SK-N-SH (cell line): ENCODE measurements around the gene ATG16L2.

Experiments
- SMC3 ChIP-seq: IDR thresholded peaks from 2 replicates; pipeline ENCODE4 v1.6.1; 2012; ENCODE audit warnings: low read depth, low read length, improper control_type of control experiment
- TEAD4 ChIP-seq: IDR thresholded peaks from 2 replicates; pipeline ENCODE4 v1.4.0; 2012; ENCODE audit warnings: mild to moderate bottlenecking, borderline replicate concordance; ENCODE audit not compliant: insufficient read depth
- TF ChIP-seq, protein P1 (sequence below): IDR thresholded peaks from 2 replicates; pipeline ENCODE4 v1.4.0; 2012; ENCODE audit warnings: low read depth, borderline replicate concordance

DNA sequence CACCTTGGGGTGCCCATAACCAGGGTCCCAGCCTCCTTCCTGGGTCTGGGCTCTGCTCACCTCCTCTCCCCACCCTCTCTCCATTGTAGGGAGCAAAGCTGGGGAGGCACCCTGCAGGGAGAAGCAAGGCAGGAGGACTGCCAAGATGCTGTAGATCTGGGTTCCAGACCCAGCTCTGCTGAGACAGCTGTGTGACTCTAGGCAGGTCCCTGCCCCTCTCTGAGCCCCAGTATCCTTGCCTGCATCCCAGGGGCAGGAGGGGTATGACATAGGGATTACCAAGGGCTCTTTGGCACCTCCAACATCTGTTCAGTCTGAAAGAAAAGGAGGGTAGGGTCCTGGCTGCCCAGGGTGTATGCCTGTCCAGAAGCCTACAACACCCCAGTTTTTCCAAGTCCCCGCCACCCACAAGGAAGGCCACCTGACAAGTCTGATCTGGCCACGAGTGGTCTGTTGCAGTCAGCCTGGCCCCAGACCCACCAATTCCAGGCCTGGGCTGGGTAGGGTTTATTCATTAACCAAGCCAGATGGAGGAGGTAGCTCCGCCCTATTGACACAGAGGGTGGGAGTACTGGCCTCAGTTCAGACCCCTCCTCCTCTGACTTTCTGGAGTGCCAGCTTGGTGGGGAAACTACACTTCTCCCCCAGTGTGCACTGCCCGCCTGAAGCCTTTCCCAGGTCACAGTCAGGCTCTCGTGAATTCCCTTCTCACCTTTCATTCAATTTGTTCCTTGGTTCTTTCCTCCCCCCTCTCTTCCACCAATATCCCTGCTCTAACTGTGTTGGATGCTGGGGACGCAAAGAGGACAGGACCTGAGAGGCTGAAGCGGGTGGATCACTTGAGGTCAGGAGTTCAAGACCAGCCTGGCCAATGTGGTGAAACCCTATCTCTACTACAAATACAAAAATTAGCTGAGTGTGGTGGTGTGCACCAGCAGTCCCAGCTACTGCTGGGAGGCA is 35.4 kb upstream of the ATG16L2 start:
- TF ChIP-seq, protein P1, sequence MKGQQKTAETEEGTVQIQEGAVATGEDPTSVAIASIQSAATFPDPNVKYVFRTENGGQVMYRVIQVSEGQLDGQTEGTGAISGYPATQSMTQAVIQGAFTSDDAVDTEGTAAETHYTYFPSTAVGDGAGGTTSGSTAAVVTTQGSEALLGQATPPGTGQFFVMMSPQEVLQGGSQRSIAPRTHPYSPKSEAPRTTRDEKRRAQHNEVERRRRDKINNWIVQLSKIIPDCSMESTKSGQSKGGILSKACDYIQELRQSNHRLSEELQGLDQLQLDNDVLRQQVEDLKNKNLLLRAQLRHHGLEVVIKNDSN: no peak
- TF ChIP-seq SMC3 (no peak), TEAD4 (no peak)
